MM.1S (cell line): Measurements from ENCODE around the gene MFGE8.
"Not testable (repeated sequence)": the region's sequence is repeated elsewhere in the genome, so short reads cannot be mapped to it uniquely, and the experiment has no call there.

ENCODE experiments used
- EZH2phosphoT487 ChIP-seq: fragments of 300-600 bp; sonication (generic); IDR thresholded peaks from 2 replicates; pipeline ENCODE4 v1.6.1; 2018; ENCODE audit warnings: antibody characterized with exemption, low read length
- TF ChIP-seq, protein P1 (sequence below): fragments of 300-600 bp; sonication (generic); IDR thresholded peaks from 2 replicates; pipeline ENCODE4 v1.5.1; 2016; ENCODE audit warnings: antibody characterized with exemption, low read length, mixed read lengths

DNA sequence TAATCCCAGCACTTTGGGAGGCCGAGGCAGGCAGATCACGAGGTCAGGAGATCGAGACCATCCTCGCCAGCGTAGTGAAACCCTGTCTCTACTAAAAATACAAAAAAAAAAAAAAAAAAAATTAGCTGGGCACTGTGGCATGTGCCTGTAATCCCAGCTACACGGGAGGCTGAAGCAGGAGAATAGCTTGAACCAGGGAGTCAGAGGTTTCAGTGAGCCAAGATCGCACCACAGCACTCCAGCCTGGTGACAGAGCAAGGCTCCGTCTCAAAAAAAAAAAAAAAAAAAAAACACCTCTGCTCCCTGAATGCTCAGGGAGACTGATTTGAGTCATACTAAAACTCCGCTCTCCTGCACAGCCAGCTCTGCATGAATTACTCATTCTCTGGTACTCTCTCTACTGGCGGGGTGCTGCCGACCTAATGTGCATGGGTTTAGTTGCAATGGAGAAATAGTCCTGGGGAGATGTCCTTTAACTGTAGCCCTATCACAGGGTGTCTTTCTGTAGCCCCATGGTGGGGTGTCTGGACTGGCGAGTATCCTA, 7.8 kb upstream of the MFGE8 start:
- TF ChIP-seq, protein P1, sequence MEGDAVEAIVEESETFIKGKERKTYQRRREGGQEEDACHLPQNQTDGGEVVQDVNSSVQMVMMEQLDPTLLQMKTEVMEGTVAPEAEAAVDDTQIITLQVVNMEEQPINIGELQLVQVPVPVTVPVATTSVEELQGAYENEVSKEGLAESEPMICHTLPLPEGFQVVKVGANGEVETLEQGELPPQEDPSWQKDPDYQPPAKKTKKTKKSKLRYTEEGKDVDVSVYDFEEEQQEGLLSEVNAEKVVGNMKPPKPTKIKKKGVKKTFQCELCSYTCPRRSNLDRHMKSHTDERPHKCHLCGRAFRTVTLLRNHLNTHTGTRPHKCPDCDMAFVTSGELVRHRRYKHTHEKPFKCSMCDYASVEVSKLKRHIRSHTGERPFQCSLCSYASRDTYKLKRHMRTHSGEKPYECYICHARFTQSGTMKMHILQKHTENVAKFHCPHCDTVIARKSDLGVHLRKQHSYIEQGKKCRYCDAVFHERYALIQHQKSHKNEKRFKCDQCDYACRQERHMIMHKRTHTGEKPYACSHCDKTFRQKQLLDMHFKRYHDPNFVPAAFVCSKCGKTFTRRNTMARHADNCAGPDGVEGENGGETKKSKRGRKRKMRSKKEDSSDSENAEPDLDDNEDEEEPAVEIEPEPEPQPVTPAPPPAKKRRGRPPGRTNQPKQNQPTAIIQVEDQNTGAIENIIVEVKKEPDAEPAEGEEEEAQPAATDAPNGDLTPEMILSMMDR, result not testable (repeated sequence)
- TF ChIP-seq EZH2phosphoT487, result not testable (repeated sequence)
